NCI-H1436 treated with DMSO at 0.1 percent for 48 hours (cell line): ENCODE data around the gene WBP2.

Experiments
- DNase-seq: peaks from one replicate; lab custom pipeline; 2025; lab: John Stamatoyannopoulos, UW

Gene WBP2

GRCh38 chr17:75827308-75828075, 27.6 kb downstream of the WBP2 start:
- peak; percentile 49 for DNase-seq

- DNase-seq: no peak
Observed at GRCh38 chr17:75826561-75827307, 28.4 kb downstream of the WBP2 start.

GRCh38 chr17:75825748-75826370, 29.3 kb downstream of the WBP2 start:
- no peak for DNase-seq

GRCh38 chr17:75825149-75825552, 30.0 kb downstream of the WBP2 start:
- DNase-seq: no peak

GRCh38 chr17:75824666-75825065, 30.5 kb downstream of the WBP2 start:
- no peak for DNase-seq

- no peak for DNase-seq
Observed at GRCh38 chr17:75824050-75824552, 31.0 kb downstream of the WBP2 start.

GRCh38 chr17:75823257-75824041, 31.7 kb downstream of the WBP2 start:
- no peak for DNase-seq

- DNase-seq: no peak
Observed at GRCh38 chr17:75822800-75823166, 32.4 kb downstream of the WBP2 start.

GRCh38 chr17:75822119-75822799, 32.9 kb downstream of the WBP2 start:
- DNase-seq: no peak

GRCh38 chr17:75821552-75821951, 33.6 kb downstream of the WBP2 start:
- no peak for DNase-seq

GRCh38 chr17:75820094-75821080, 34.7 kb downstream of the WBP2 start:
- no peak for DNase-seq

- no peak for DNase-seq
Observed at GRCh38 chr17:75819678-75820077, 35.5 kb downstream of the WBP2 start.

- DNase-seq: no peak
Observed at GRCh38 chr17:75819116-75819515, 36.0 kb downstream of the WBP2 start.

GRCh38 chr17:75818326-75818885, 36.7 kb downstream of the WBP2 start:
- DNase-seq: no peak

GRCh38 chr17:75817571-75817970, 37.6 kb downstream of the WBP2 start:
- no peak for DNase-seq

- no peak for DNase-seq
Observed at GRCh38 chr17:75816693-75817092, 38.4 kb downstream of the WBP2 start.

- DNase-seq: no peak
Observed at GRCh38 chr17:75815399-75815798, 39.7 kb downstream of the WBP2 start.

- no peak for DNase-seq
Observed at GRCh38 chr17:75814900-75815373, 40.2 kb downstream of the WBP2 start.

- no peak for DNase-seq
Observed at GRCh38 chr17:75814021-75814395, 41.1 kb downstream of the WBP2 start.
